ENCODE results near the gene MED28.

The MED28 gene

DNA sequence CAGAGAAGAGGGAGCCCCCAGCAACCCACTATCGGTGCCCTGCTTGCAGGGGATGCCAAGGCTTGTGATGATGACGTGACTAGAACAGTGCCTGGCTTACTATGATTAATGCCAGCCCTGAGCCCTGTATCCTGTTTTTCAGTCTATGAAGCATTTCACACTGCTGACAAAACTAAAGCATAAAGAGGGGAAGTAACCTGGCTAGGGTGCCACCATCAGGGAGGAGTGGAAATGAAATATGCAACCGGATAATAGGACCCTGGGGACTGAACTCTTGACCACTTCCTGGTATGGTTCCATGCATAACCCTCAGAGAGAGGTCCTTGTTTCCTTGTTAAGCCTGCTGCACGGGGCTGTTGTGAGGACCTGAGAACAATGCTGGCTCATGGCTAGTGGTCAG is 50.3 kb downstream of the MED28 start:
- Histone ChIP-seq H3K27me3 (ENCODE audit: control insufficient read depth in 2 of 2, insufficient read depth in 2 of 2, low read length in 2 of 2) (no peaks in the 10 kb centered on the region), H3K4me3 (ENCODE audit: low read length in 2 of 2) (no peak overlapping the region), H3K9ac (ENCODE audit: low read depth in 1 of 2, low read length in 2 of 2) (no peak overlapping the region), H3K27ac (ENCODE audit: low read depth in 2 of 2, low read length in 2 of 2) (no peak overlapping the region), H3K9me3 (ENCODE audit: control insufficient read depth in 2 of 2, low read length in 2 of 2) (no peaks in the 10 kb centered on the region), H3K4me1 (ENCODE audit: control insufficient read depth in 2 of 2, insufficient read depth in 2 of 2, low read length in 2 of 2) (no peaks in the 10 kb centered on the region), H3K36me3 (ENCODE audit: control insufficient read depth in 2 of 2, insufficient read depth in 2 of 2, low read length in 2 of 2) (no peaks in the 10 kb centered on the region)

DNA sequence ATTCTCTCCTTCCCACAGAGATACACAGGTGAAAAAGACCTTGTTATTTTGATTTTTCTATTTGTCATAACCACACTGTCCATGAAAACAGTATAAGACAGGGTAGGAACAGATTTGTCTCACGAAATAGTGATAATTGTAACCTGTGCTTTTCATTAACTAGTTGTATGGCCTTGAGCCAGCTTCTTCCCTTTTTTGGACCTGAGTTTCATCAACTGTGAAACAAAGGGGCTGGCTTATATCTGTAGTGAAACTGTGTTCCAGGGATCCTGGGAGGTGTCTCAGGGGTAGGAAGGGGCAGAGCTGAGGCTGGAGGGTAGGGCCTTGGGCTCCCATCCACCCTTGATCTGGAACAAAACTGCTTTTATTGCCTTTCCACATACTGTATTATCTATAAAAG is 50.9 kb downstream of the MED28 start:
- Histone ChIP-seq H3K9me3 (ENCODE audit: control insufficient read depth in 2 of 2, low read length in 2 of 2) (no peaks in the 10 kb centered on the region), H3K4me3 (ENCODE audit: low read length in 2 of 2) (no peak overlapping the region), H3K36me3 (ENCODE audit: control insufficient read depth in 2 of 2, insufficient read depth in 2 of 2, low read length in 2 of 2) (no peaks in the 10 kb centered on the region), H3K4me1 (ENCODE audit: control insufficient read depth in 2 of 2, insufficient read depth in 2 of 2, low read length in 2 of 2) (no peaks in the 10 kb centered on the region), H3K27me3 (ENCODE audit: control insufficient read depth in 2 of 2, insufficient read depth in 2 of 2, low read length in 2 of 2) (no peaks in the 10 kb centered on the region), H3K9ac (ENCODE audit: low read depth in 1 of 2, low read length in 2 of 2) (no peak overlapping the region), H3K27ac (ENCODE audit: low read depth in 2 of 2, low read length in 2 of 2) (no peak overlapping the region)

DNA sequence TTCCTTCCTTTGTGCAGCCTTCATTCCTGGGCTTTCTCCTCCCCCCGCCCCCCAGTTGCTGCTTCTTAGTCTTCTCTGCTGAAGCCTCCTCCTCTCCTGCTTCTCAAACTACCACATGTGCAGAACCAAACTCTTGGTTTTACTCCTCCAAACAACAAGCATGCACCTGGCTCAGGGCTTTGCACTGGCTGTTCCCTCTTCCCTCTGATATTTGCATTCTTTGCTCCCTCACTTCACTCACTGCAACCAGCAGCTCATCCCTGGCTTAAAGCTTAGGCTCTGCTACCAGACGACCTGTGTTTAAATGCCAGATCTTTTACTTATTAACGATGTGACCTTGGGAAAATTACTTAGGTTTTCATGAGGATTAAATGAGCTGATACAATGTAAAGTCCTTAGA is 51.4 kb downstream of the MED28 start:
- Histone ChIP-seq H3K36me3 (ENCODE audit: control insufficient read depth in 2 of 2, insufficient read depth in 2 of 2, low read length in 2 of 2) (no peaks in the 10 kb centered on the region), H3K4me1 (ENCODE audit: control insufficient read depth in 2 of 2, insufficient read depth in 2 of 2, low read length in 2 of 2) (no peaks in the 10 kb centered on the region), H3K4me3 (ENCODE audit: low read length in 2 of 2) (no peak overlapping the region), H3K9ac (ENCODE audit: low read depth in 1 of 2, low read length in 2 of 2) (no peak overlapping the region), H3K9me3 (ENCODE audit: control insufficient read depth in 2 of 2, low read length in 2 of 2) (no peaks in the 10 kb centered on the region), H3K27me3 (ENCODE audit: control insufficient read depth in 2 of 2, insufficient read depth in 2 of 2, low read length in 2 of 2) (no peaks in the 10 kb centered on the region), H3K27ac (ENCODE audit: low read depth in 2 of 2, low read length in 2 of 2) (no peak overlapping the region)

DNA sequence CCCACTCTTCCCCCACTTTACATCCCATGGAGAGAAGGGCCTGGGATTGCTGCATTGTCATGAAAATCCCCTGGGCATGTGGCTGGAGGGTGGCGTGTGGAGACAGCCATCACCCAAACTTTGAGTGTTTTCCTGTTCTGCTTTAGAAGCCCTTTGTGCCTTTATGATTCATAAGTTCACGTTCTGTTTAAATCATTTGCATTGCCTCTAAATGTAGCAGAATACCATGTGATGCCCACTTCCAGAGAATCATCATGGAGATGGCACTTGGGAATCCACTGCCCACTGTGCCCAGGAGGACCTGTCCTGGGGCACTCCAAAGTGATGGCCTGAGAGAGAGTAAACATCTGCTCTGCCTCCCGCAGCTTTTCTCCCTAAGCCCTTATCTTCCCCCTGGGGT is 52.8 kb downstream of the MED28 start:
- no peak overlapping the region for H3K4me3 ChIP-seq (ENCODE audit: low read length in 2 of 2)
- no peaks in the 10 kb centered on the region for H3K36me3 ChIP-seq (ENCODE audit: control insufficient read depth in 2 of 2, insufficient read depth in 2 of 2, low read length in 2 of 2)
- H3K4me1 ChIP-seq (ENCODE audit: control insufficient read depth in 2 of 2, insufficient read depth in 2 of 2, low read length in 2 of 2), result no peaks in the 10 kb centered on the region
- H3K27me3 ChIP-seq (ENCODE audit: control insufficient read depth in 2 of 2, insufficient read depth in 2 of 2, low read length in 2 of 2), result no peaks in the 10 kb centered on the region
- no peak overlapping the region for H3K27ac ChIP-seq (ENCODE audit: low read depth in 2 of 2, low read length in 2 of 2)
- H3K9ac ChIP-seq (ENCODE audit: low read depth in 1 of 2, low read length in 2 of 2), result no peak overlapping the region
- H3K9me3 ChIP-seq (ENCODE audit: control insufficient read depth in 2 of 2, low read length in 2 of 2), result no peaks in the 10 kb centered on the region

DNA sequence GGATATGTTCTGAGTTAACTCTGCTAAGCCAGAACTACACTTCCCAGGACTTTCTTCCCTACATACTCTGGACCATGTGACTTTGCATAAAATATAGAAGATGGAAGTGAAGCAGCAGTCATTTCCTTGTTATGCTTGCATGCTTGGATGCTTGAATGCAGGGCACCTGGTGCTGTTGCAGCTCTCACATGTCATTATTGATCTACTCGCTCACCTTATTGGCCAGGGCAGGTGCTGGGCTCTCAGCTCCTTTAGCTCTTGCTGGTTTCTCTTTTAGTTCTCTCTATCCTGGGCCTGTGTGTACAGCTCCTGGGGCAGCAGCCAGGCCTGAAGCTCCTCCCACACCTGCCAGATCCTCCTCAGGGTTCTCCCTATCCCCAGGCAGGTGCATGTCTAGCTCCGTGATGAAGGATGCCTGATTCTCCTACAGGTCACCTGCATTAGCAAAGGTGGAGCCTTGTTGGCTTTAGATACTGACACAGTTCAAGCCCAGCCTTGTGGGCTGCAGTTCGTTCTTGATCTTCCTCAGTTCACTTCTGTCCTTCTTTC is 53.3 kb downstream of the MED28 start:
- Histone ChIP-seq H3K27ac (ENCODE audit: low read depth in 2 of 2, low read length in 2 of 2) (no peak overlapping the region), H3K36me3 (ENCODE audit: control insufficient read depth in 2 of 2, insufficient read depth in 2 of 2, low read length in 2 of 2) (no peaks in the 10 kb centered on the region), H3K27me3 (ENCODE audit: control insufficient read depth in 2 of 2, insufficient read depth in 2 of 2, low read length in 2 of 2) (no peaks in the 10 kb centered on the region), H3K9me3 (ENCODE audit: control insufficient read depth in 2 of 2, low read length in 2 of 2) (no peaks in the 10 kb centered on the region), H3K4me1 (ENCODE audit: control insufficient read depth in 2 of 2, insufficient read depth in 2 of 2, low read length in 2 of 2) (no peaks in the 10 kb centered on the region), H3K4me3 (ENCODE audit: low read length in 2 of 2) (no peak overlapping the region), H3K9ac (ENCODE audit: low read depth in 1 of 2, low read length in 2 of 2) (no peak overlapping the region)

DNA sequence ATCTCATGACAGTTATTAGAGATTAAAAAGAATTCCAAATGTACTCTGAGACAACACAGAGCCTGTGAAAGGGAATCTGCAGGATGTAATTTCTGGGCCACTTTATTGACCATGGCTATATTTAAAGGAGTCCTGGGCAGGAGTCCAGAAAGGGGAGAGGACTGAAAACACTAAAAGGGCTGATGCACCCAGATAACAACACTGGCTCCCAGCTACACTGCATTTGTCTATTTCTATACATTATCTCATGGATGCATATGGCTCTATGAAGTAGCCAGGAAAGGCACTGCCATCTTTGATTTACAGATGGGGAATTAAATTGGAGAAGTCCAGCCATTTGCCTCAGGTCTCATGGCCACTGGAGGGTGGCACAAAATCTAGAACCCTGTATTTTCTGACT is 56.0 kb downstream of the MED28 start:
- no peaks in the 10 kb centered on the region for H3K27me3 ChIP-seq (ENCODE audit: control insufficient read depth in 2 of 2, insufficient read depth in 2 of 2, low read length in 2 of 2)
- no peak overlapping the region for H3K4me3 ChIP-seq (ENCODE audit: low read length in 2 of 2)
- no peaks in the 10 kb centered on the region for H3K36me3 ChIP-seq (ENCODE audit: control insufficient read depth in 2 of 2, insufficient read depth in 2 of 2, low read length in 2 of 2)
- H3K9ac ChIP-seq (ENCODE audit: low read depth in 1 of 2, low read length in 2 of 2), result no peak overlapping the region
- H3K27ac ChIP-seq (ENCODE audit: low read depth in 2 of 2, low read length in 2 of 2), result no peak overlapping the region
- no peaks in the 10 kb centered on the region for H3K4me1 ChIP-seq (ENCODE audit: control insufficient read depth in 2 of 2, insufficient read depth in 2 of 2, low read length in 2 of 2)
- no peaks in the 10 kb centered on the region for H3K9me3 ChIP-seq (ENCODE audit: control insufficient read depth in 2 of 2, low read length in 2 of 2)

DNA sequence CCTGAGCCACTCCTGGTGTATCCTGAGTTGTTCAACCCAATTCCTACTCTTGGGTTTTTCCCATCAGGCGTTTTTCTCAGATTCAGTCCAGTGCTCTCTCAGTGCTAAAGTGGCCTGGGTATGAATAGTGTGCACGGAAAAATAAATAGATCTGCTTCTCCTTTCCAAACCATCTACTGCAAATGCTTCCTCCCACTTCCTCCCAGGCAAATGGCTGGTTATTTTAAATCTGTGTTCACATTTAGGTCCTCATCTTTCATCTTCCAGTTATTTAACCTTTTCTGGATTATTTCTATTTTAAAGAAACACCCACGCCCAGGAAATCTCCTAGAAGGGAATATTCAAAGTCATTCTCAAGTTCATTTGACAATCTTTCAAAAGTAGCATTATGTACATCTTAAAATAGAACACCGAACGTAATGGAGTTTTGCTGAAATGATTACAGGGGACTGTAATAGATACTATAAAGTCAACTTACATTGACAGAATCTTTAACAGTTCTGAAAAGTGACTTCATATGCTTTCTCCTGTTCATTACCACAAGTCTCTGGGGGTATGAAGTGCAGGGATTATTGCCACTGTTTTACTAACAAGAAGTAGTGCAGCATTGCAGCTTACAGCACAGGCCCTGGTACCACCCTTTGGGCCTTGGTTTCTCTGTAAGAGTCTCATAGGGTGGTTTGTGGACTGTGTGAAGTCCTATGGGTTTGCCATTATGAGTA is 66.3 kb downstream of the MED28 start:
- Histone ChIP-seq H3K4me3 (ENCODE audit: low read length in 2 of 2) (no peak overlapping the region), H3K4me1 (ENCODE audit: control insufficient read depth in 2 of 2, insufficient read depth in 2 of 2, low read length in 2 of 2) (no peaks in the 10 kb centered on the region), H3K27ac (ENCODE audit: low read depth in 2 of 2, low read length in 2 of 2) (no peak overlapping the region), H3K9me3 (ENCODE audit: control insufficient read depth in 2 of 2, low read length in 2 of 2) (no peaks in the 10 kb centered on the region), H3K9ac (ENCODE audit: low read depth in 1 of 2, low read length in 2 of 2) (no peak overlapping the region), H3K36me3 (ENCODE audit: control insufficient read depth in 2 of 2, insufficient read depth in 2 of 2, low read length in 2 of 2) (no peaks in the 10 kb centered on the region), H3K27me3 (ENCODE audit: control insufficient read depth in 2 of 2, insufficient read depth in 2 of 2, low read length in 2 of 2) (no peaks in the 10 kb centered on the region)

DNA sequence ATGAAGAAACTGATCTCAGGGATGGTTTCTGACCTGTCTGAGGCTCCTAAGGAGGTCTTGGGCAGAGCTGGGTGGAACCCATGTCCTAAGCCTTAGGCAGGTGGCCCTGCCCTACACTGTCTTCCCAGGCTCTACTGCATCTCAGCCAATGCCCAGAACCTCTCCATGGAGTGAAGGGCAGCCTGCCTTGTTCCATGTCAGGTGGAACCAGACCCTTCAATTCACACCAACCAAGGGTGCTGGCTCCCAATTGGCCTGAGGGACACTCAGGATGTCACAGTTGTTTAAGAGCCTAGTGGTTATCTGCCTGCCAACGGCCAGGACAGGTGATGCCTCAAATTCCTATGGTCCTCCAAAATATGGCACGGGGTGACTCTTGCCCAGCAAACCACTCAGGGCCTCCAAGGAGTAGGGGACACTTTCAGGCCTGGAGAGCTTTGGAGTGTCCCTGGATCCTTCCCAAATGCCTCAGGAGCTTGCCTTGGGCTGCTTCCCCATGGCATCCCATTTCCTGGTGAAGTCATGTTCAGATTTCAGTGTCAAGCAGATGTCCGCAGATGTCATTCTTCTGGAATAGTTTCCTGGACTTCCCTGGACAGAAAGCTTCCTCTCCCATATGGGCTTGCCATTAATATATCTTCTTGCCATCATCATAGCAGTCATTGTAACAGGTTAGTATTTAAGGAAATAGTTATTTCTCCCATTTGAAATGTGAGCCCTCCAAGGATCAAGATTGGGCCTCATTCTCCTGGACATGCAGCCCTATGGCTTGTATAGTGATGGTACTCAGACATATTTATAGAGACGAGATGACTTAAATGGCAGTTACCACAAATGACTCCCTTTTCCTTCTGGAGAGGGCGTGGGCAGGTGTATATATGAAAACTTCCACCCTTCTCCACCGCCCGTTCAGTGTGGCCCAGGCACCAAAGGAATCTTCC is 67.1 kb downstream of the MED28 start:
- H3K9ac ChIP-seq (ENCODE audit: low read depth in 1 of 2, low read length in 2 of 2), result no peak overlapping the region
- H3K9me3 ChIP-seq (ENCODE audit: control insufficient read depth in 2 of 2, low read length in 2 of 2), result no peaks in the 10 kb centered on the region
- H3K27ac ChIP-seq (ENCODE audit: low read depth in 2 of 2, low read length in 2 of 2), result no peak overlapping the region
- no peaks in the 10 kb centered on the region for H3K4me1 ChIP-seq (ENCODE audit: control insufficient read depth in 2 of 2, insufficient read depth in 2 of 2, low read length in 2 of 2)
- no peak overlapping the region for H3K4me3 ChIP-seq (ENCODE audit: low read length in 2 of 2)
- no peaks in the 10 kb centered on the region for H3K27me3 ChIP-seq (ENCODE audit: control insufficient read depth in 2 of 2, insufficient read depth in 2 of 2, low read length in 2 of 2)
- no peaks in the 10 kb centered on the region for H3K36me3 ChIP-seq (ENCODE audit: control insufficient read depth in 2 of 2, insufficient read depth in 2 of 2, low read length in 2 of 2)

DNA sequence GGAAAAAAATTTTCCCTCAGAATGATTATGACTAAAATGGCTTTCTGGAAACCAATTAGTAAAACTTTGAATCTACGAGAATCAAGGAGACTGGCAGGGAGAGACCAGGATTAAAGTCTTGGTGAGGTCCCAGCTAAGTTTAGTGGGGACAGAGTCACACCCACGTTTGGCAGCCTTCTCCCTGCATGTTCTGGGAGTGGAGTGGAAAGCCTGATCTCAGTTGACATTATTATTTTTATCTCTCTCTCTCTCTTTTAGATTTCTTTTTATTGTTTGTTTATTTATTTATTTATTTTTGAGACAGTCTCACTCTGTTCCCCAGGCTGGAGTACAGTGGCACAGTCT is 67.8 kb downstream of the MED28 start:
- Histone ChIP-seq H3K27ac (ENCODE audit: low read depth in 2 of 2, low read length in 2 of 2) (no peak overlapping the region), H3K4me1 (ENCODE audit: control insufficient read depth in 2 of 2, insufficient read depth in 2 of 2, low read length in 2 of 2) (no peaks in the 10 kb centered on the region), H3K36me3 (ENCODE audit: control insufficient read depth in 2 of 2, insufficient read depth in 2 of 2, low read length in 2 of 2) (no peaks in the 10 kb centered on the region), H3K4me3 (ENCODE audit: low read length in 2 of 2) (no peak overlapping the region), H3K27me3 (ENCODE audit: control insufficient read depth in 2 of 2, insufficient read depth in 2 of 2, low read length in 2 of 2) (no peaks in the 10 kb centered on the region), H3K9me3 (ENCODE audit: control insufficient read depth in 2 of 2, low read length in 2 of 2) (no peaks in the 10 kb centered on the region), H3K9ac (ENCODE audit: low read depth in 1 of 2, low read length in 2 of 2) (no peak overlapping the region)
